GM23248 (cell line): ENCODE measurements around the gene GRIN2D. TPM values are rescaled to one million over a fixed set of nuclear protein-coding genes. Genes with fewer than 3 reads are reported as not detected.

Experiments used
- DNase-seq: peaks from one replicate; pipeline ENCODE4 v3.0.0-alpha.2; 2015
- H2AFZ ChIP-seq: fragments of 200-600 bp; sonication (generic); 2 replicates; pipeline ENCODE4 v1.6.1; 2016; ENCODE audit warnings: antibody characterized with exemption
- H3F3A ChIP-seq: fragments of 200-600 bp; sonication (generic); 2 replicates; pipeline ENCODE4 v1.6.1; 2016; ENCODE audit warnings: mild to moderate bottlenecking, antibody characterized with exemption, mixed run types; ENCODE audit not compliant: insufficient read depth
- H3K27ac ChIP-seq: fragments of 200-600 bp; sonication (generic); 2 replicates; pipeline ENCODE4 v1.5.1; 2016; ENCODE audit warnings: mild to moderate bottlenecking
- H3K27me3 ChIP-seq: fragments of 200-600 bp; sonication (generic); replicated peaks from 2 replicates; pipeline ENCODE4 v1.6.1; 2016; ENCODE audit warnings: mild to moderate bottlenecking; ENCODE audit not compliant: insufficient read depth
- H3K36me3 ChIP-seq: fragments of 200-600 bp; sonication (generic); 2 replicates; pipeline ENCODE4 v1.6.1; 2016; ENCODE audit warnings: low read depth, mild to moderate bottlenecking
- H3K4me1 ChIP-seq: fragments of 200-600 bp; sonication (generic); 2 replicates; pipeline ENCODE4 v1.6.1; 2016; ENCODE audit warnings: mild to moderate bottlenecking; ENCODE audit not compliant: insufficient read depth
- H3K4me2 ChIP-seq: fragments of 200-600 bp; sonication (generic); one replicate; pipeline ENCODE4 v1.6.1; 2016; ENCODE audit warnings: mild to moderate bottlenecking; ENCODE audit not compliant: unreplicated experiment
- H3K4me3 ChIP-seq: fragments of 200-600 bp; sonication (generic); 2 replicates; pipeline ENCODE4 v1.5.1; 2016; ENCODE audit warnings: mild to moderate bottlenecking
- H3K79me2 ChIP-seq: fragments of 200-600 bp; sonication (generic); 2 replicates; pipeline ENCODE4 v1.6.1; 2016; ENCODE audit warnings: mild to moderate bottlenecking; ENCODE audit not compliant: insufficient read depth
- H3K9ac ChIP-seq: fragments of 200-600 bp; sonication (generic); 2 replicates; pipeline ENCODE4 v1.6.1; 2016; ENCODE audit warnings: mild to moderate bottlenecking
- H3K9me2 ChIP-seq: fragments of 200-600 bp; sonication (generic); 2 replicates; pipeline ENCODE4 v1.6.1; 2016; ENCODE audit warnings: mixed run types, mild to moderate bottlenecking, moderate library complexity; ENCODE audit not compliant: insufficient read depth
- H3K9me3 ChIP-seq: fragments of 200-600 bp; sonication (generic); one replicate; pipeline ENCODE4 v1.6.1; 2017; ENCODE audit warnings: low read depth
- H4K20me1 ChIP-seq: fragments of 200-600 bp; sonication (generic); 2 replicates; pipeline ENCODE4 v1.6.0; 2016; ENCODE audit not compliant: insufficient read depth
- EZH2 ChIP-seq: fragments of 200-600 bp; sonication (generic); IDR thresholded peaks from 2 replicates; pipeline ENCODE4 v1.6.1; 2018; ENCODE audit warnings: antibody characterized with exemption, mild to moderate bottlenecking; ENCODE audit not compliant: insufficient read depth, poor library complexity, severe bottlenecking
- EZH2phosphoT487 ChIP-seq: fragments of 200-600 bp; sonication (generic); IDR thresholded peaks from 2 replicates; pipeline ENCODE4 v1.6.1; 2018; ENCODE audit warnings: antibody characterized with exemption, moderate library complexity, mild to moderate bottlenecking, low read depth; ENCODE audit not compliant: insufficient read depth
- WGBS, 2 experiments: methylation state at CpG; one replicate each; pipeline ENCODE4 v1.1.6; 2015 to 2017; ENCODE audit warnings: low lambda C conversion rate in 2 of 2, low coverage in 1 of 2; ENCODE audit errors: missing lambda C conversion rate in 2 of 2; 5-methylcytosine and 5-hydroxymethylcytosine counted together
- in situ Hi-C: fragments of 300-500 bp; cut with MboI; formaldehyde crosslinking; loops from 2 replicates; pipeline ENCODE4 v1.15.0; 2020
- polyA plus RNA-seq: library from polyadenylated mRNA; unstranded; fragments of >200 nt; fragmentation: Nextera tagmentation; extraction: Ambion mirVana; gene quantifications from 2 replicates; pipeline ENCODE4 v1.2.1, GENCODE V29; 2016
- total RNA-seq: library from RNA; depleted of rRNA; stranded (reverse); fragments of >200 nt; shearing (Covaris generic); gene quantifications from 2 replicates; pipeline ENCODE4 v1.2.3, GENCODE V29; 2014; rRNA removed

GRIN2D gene
- 0.54 and 0.76 TPM in 2 replicates for total RNA-seq
- 0.10 and 0.22 TPM in 2 replicates for polyA plus RNA-seq

DNA sequence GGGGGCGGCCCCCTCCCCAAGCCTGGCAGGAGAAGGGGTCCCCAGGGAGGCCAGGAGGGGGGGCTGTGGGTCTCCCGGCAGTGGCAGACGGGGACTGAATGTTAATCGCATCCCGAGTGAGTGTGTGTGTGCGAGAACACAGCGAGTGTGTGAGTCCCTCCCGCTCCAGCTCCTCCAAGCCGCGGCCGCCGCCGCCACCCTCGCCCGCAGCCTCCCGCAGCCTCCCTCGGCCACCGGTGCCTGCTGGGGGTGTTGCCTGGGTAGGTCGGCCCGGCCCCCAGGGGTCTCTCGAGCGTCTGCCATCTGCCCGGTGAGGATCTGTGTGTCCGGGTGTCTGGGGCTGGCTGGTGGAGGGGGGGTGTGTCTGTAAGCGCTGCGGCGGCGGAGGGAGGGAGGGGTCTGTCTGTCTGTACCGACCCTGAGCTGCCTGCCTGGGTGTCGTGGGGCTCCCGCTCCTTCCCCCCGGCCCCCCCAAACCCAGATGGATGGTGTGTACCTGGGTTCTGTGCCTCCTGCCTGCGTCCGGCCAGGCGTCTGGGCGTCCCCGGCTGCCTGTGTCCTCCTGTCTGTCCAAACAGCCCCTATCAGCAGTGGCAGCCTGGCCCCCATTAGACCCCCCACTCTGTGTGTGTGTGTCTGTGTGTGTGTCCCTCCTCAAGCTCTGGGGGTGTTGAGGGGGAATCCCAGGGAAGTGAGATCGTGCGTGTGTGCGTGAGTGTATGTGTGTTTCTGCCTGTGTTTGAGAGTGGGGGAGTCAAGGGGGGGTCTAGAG, at the start of gene GRIN2D:
Gene GRIN2D (plus strand): TSS at position 110 of the 772 bp plus-strand sequence. CDS start 4,725 bp downstream, outside the sequence.
- no peak for TF ChIP-seq EZH2
- TF ChIP-seq EZH2phosphoT487 = no peak
- H4K20me1 ChIP-seq = no peaks in the 10 kb centered on the region
- DNase-seq = peak; percentile 68
- peaks cover 3% of the 10 kb centered on the region; the same call in 1 of the 2 replicates for H3K27me3 ChIP-seq
- H3K36me3 ChIP-seq = no peaks in the 10 kb centered on the region
- H3K4me2 ChIP-seq = peak within 1 kb of the TSS; percentile 76
- in situ Hi-C loops = no loop called here
- peaks cover 30% of the 10 kb centered on the region for H3K79me2 ChIP-seq
- no peak within 1 kb of the TSS for H3K27ac ChIP-seq
- WGBS, 2 experiments = 2 to 6% methylated on average over 28 to 40 of the region's 40 CpGs
- H3K4me1 ChIP-seq = peaks cover 11% of the 10 kb centered on the region
- peak within 1 kb of the TSS; percentile 20; the same call in 1 of the 2 replicates for H2AFZ ChIP-seq
- H3K4me3 ChIP-seq = peak within 1 kb of the TSS; percentile 60
- H3F3A ChIP-seq = peaks cover 11% of the 10 kb centered on the region
- no peaks in the 10 kb centered on the region for H3K9me2 ChIP-seq
- no peaks in the 10 kb centered on the region for H3K9me3 ChIP-seq
- peak within 1 kb of the TSS; percentile 45; the same call in 1 of the 2 replicates for H3K9ac ChIP-seq

DNA sequence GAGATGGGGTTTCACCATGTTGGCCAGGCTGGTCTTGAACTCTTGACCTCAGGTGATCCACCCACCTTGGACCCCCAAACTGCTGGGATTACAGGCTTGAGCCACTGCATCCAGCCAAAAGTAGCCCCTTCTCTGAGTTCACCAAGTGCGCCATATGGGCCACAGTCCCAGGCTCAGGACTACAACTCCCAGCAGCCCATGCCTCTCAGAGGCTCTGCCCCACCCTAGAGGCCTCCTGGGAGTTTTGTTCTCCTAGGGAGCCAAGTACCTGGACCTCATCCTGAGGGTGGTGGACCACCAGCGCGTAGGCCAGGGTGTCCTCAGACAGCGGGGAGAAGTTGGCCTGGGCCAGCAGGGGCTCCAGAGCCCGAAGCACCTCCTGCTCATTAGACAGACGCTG, 48.6 kb upstream of the GRIN2D start:
- no peaks in the 10 kb centered on the region for H4K20me1 ChIP-seq
- H3K36me3 ChIP-seq = no peaks in the 10 kb centered on the region
- H3K4me2 ChIP-seq = no peak overlapping the region
- H3K9me3 ChIP-seq = no peaks in the 10 kb centered on the region
- H3K27ac ChIP-seq = no peak overlapping the region
- H3K9me2 ChIP-seq = no peaks in the 10 kb centered on the region
- TF ChIP-seq EZH2phosphoT487 (no peak), EZH2 (no peak)
- no peaks in the 10 kb centered on the region for H3F3A ChIP-seq
- no peaks in the 10 kb centered on the region for H3K4me1 ChIP-seq
- no peak overlapping the region for H2AFZ ChIP-seq
- H3K4me3 ChIP-seq = no peak overlapping the region
- H3K79me2 ChIP-seq = no peaks in the 10 kb centered on the region
- H3K27me3 ChIP-seq = no peaks in the 10 kb centered on the region
- WGBS, 2 experiments = 93 to 99% methylated on average over 6 of the region's 6 CpGs
- no peak for DNase-seq
- no peak overlapping the region for H3K9ac ChIP-seq
- in situ Hi-C loops = no loop called here

DNA sequence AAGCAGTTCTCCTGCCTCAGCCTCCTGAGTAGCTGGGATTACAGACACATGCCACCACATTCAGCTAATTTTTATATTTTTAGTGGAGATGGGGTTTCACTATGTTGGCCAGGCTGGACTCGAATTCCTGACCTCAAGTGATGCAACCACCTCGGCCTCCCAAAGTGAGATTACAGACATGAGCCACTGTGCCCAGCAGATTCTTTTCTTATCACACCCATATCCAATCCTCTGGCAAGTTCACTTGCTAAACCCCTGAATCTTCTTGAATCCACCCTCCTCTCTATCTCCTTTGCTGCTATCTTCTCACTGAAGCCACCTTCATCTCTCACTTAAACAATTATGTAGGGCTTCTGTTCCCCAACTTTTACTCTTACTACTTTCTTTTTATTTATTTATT, 47.3 kb upstream of the GRIN2D start:
- Histone ChIP-seq H3K4me2 (no peak overlapping the region), H3K4me1 (no peaks in the 10 kb centered on the region), H3K27me3 (no peaks in the 10 kb centered on the region), H3K9me2 (no peaks in the 10 kb centered on the region), H3F3A (no peaks in the 10 kb centered on the region), H3K79me2 (no peaks in the 10 kb centered on the region), H2AFZ (no peak overlapping the region), H3K4me3 (no peak overlapping the region), H3K36me3 (no peaks in the 10 kb centered on the region), H3K9ac (no peak overlapping the region), H3K9me3 (no peaks in the 10 kb centered on the region), H4K20me1 (no peaks in the 10 kb centered on the region), H3K27ac (no peak overlapping the region)
- no peak for TF ChIP-seq EZH2phosphoT487
- in situ Hi-C loops = no loop called here
- no peak for DNase-seq
- 90 to 98% methylated on average over 2 of the region's 2 CpGs for WGBS, 2 experiments

DNA sequence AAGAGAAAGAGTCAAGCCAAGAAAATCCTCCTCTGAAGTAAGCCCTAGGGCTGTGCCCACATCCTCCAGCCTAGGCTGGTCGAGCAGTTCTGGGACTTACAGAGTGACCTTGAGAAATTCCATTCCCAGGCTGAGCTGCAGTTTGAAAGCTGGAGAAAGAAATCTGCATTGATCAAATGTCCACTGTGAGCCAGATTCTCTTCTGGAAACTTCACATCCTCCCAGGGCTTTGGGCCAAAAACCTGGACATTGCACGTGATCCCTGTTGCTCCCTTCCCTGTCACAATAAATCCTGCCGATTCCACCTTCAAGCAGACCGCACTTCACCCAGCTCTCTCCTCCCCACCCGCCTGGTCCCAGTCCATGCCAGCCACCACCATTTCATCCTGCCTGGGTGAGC, 45.4 kb upstream of the GRIN2D start:
- 71 to 82% methylated on average over 5 of the region's 5 CpGs for WGBS, 2 experiments
- Histone ChIP-seq H3K4me3 (no peak overlapping the region), H4K20me1 (no peaks in the 10 kb centered on the region), H2AFZ (no peak overlapping the region), H3K4me1 (no peaks in the 10 kb centered on the region), H3K9me2 (no peaks in the 10 kb centered on the region), H3K4me2 (no peak overlapping the region), H3K79me2 (no peaks in the 10 kb centered on the region), H3K9ac (no peak overlapping the region), H3K27me3 (no peaks in the 10 kb centered on the region), H3K36me3 (no peaks in the 10 kb centered on the region), H3F3A (0 out of 2 replicates have a peak, but pooled peaks cover 4% of the 10 kb centered on the region), H3K9me3 (no peaks in the 10 kb centered on the region), H3K27ac (no peak overlapping the region)
- in situ Hi-C loops = no loop called here
- DNase-seq = no peak
- TF ChIP-seq EZH2 (no peak), EZH2phosphoT487 (no peak)
